Measurements from ENCODE around the gene TXLNB. TPM values are rescaled to one million over a fixed set of nuclear protein-coding genes. Genes with fewer than 3 reads are reported as not detected.

The TXLNB gene
- total and polyA plus RNA-seq, 4 donors, result 0.10 to 3.4 (median 1.1) TPM

DNA sequence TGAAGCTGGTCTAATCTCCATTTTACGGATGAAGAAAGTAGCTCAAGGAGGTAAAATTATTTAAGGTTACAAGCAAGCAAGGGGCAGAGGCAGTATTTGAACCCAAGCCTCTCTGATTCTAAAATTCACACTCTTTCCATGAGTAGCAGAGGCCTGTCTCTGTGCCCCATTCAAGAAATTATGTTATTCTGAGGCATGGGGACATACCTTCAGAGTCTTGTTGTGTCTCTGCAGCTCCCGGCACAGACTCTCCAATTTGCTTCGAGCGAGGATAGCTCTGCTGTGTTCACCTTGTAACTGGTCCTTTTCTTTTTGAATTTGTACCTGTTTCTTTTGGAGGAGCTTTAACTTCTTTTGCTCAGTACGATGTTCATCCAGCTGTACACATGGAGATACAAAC is 21.5 kb downstream of the TXLNB start:
- intact Hi-C loops (cut with DNase I), result no loop called here
- ATAC-seq (ENCODE audit: low FRiP score), result no peak

GRCh38 chr6:139265512-139266190 is 26.1 kb downstream of the TXLNB start:
- peaks cover 0 to 3% of the 10 kb centered on the region in 2 donors for H3K4me1 ChIP-seq (ENCODE audit: control insufficient read depth in 1 of 2, insufficient read depth in 2 of 2, low read length in 2 of 2)
- no peaks in the 10 kb centered on the region for H3K27me3 ChIP-seq (ENCODE audit: control insufficient read depth in 1 of 2, insufficient read depth in 2 of 2, low read length in 1 of 2)
- H3K4me3 ChIP-seq (ENCODE audit: low read length in 2 of 2), result no peak overlapping the region
- DNase-seq, result no peak
- 98 to 99% methylated on average over 2 of the region's 2 CpGs for WGBS, 2 donors
- H3K9me3 ChIP-seq (ENCODE audit: control insufficient read depth, low read length), result no peaks in the 10 kb centered on the region
- no peaks in the 10 kb centered on the region for H3K36me3 ChIP-seq (ENCODE audit: control insufficient read depth in 1 of 2, insufficient read depth in 2 of 2, low read length in 1 of 2)
- intact Hi-C loops (cut with DNase I), result no loop called here
- H3K27ac ChIP-seq (ENCODE audit: low read depth in 1 of 2, low read length in 2 of 2), result no peak overlapping the region
- ATAC-seq (ENCODE audit: low FRiP score), result no peak

More for the DNA sequence above, 21.5 kb downstream of the TXLNB start:
- WGBS, 2 donors, result 96 to 97% methylated on average over 5 of the region's 5 CpGs
- Histone ChIP-seq H3K4me1 (ENCODE audit: control insufficient read depth in 1 of 2, insufficient read depth in 2 of 2, low read length in 2 of 2) (peaks cover 0 to 3% of the 10 kb centered on the region in 2 donors), H3K27ac (ENCODE audit: low read depth in 1 of 2, low read length in 2 of 2) (no peak overlapping the region), H3K27me3 (ENCODE audit: control insufficient read depth in 1 of 2, insufficient read depth in 2 of 2, low read length in 1 of 2) (no peaks in the 10 kb centered on the region), H3K4me3 (ENCODE audit: low read length in 2 of 2) (no peak overlapping the region), H3K36me3 (ENCODE audit: control insufficient read depth in 1 of 2, insufficient read depth in 2 of 2, low read length in 1 of 2) (no peaks in the 10 kb centered on the region), H3K9me3 (ENCODE audit: control insufficient read depth, low read length) (no peaks in the 10 kb centered on the region)
- DNase-seq, result no peak

DNA sequence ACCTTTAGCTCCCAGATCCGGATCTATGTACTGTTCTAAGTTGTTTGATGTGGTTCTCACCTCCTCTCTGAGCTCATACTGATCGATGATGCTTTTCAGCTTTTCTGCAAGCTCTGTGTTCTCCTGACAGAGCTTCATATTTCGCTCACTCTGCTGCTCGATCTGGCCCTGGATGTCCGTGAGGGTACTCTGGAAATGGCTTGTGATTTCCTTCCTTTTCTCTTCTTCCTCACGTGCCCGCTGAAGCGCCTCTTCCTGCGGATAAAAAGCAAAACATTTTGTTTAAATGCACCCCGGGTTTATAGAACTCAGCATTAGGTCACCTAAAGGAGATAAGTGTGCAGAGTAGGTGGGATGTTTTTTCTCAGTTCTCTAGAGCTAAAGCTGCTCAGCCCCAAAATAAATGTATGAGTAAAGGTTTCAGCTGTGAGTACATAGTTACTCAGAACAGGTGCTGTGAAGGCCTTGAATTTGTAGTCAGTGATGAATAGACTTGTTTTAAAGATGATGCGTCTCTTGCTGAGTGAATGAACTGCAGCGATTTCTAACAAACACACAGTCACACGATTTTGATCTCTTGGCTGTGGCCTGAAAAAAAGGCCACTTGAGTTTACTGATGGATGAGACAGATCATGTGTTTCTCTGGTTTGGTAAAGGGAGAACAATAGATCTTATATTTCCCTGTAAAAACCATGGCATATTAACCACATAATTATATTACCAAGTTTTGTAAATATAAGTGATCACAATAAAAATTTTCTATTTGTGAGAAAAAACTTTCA is 29.1 kb downstream of the TXLNB start:
- no peaks in the 10 kb centered on the region for H3K36me3 ChIP-seq (ENCODE audit: control insufficient read depth in 1 of 2, insufficient read depth in 2 of 2, low read length in 1 of 2)
- H3K27me3 ChIP-seq (ENCODE audit: control insufficient read depth in 1 of 2, insufficient read depth in 2 of 2, low read length in 1 of 2), result no peaks in the 10 kb centered on the region
- whole genome bisulfite sequencing, 2 donors, result 79 to 81% methylated on average over 13 of the region's 13 CpGs
- H3K4me3 ChIP-seq (ENCODE audit: low read length in 2 of 2), result no peak overlapping the region
- no peak for ATAC-seq (ENCODE audit: low FRiP score)
- DNase-seq, result no peak
- peaks cover 0 to 3% of the 10 kb centered on the region in 2 donors for H3K4me1 ChIP-seq (ENCODE audit: control insufficient read depth in 1 of 2, insufficient read depth in 2 of 2, low read length in 2 of 2)
- no peak overlapping the region for H3K27ac ChIP-seq (ENCODE audit: low read depth in 1 of 2, low read length in 2 of 2)
- H3K9me3 ChIP-seq (ENCODE audit: control insufficient read depth, low read length), result no peaks in the 10 kb centered on the region
- intact Hi-C loops (cut with DNase I), result no loop called here

DNA sequence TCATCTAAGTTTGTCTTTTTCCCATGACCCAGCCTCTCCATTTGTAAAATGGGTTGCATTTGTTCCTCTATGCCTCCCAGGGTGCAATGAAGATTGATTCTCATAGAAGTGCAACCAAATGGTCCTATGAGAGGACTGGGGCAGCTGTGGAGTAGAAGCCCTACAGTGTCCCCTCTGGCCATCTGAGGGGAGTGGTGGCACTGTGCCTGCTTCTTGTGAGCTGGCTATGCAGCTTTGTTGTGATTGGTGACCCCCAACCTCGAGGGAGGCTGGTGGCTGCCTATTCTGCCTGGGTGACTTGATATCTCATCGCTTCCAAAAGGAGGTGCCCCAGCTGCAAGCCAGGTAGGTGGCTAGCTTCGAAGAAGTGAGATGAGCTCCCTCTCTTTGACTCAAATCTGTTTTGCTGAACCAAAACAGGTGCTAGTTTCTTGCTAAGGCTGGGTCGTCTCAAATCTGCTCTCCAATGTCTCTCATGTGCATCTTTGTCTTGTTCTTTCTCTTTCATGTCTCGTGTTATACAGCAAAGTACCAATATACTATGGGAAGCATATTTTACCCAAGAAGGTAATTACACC is 33.9 kb downstream of the TXLNB start:
- Histone ChIP-seq H3K9me3 (ENCODE audit: control insufficient read depth, low read length) (no peaks in the 10 kb centered on the region), H3K27ac (ENCODE audit: low read depth in 1 of 2, low read length in 2 of 2) (no peak overlapping the region), H3K36me3 (ENCODE audit: control insufficient read depth in 1 of 2, insufficient read depth in 2 of 2, low read length in 1 of 2) (no peaks in the 10 kb centered on the region), H3K4me3 (ENCODE audit: low read length in 2 of 2) (no peak overlapping the region), H3K4me1 (ENCODE audit: control insufficient read depth in 1 of 2, insufficient read depth in 2 of 2, low read length in 2 of 2) (no peaks in the 10 kb centered on the region), H3K27me3 (ENCODE audit: control insufficient read depth in 1 of 2, insufficient read depth in 2 of 2, low read length in 1 of 2) (no peaks in the 10 kb centered on the region)
- ATAC-seq (ENCODE audit: low FRiP score), result no peak
- 81 to 86% methylated on average over 5 of the region's 5 CpGs for WGBS, 2 donors
- intact Hi-C loops (cut with DNase I), result no loop called here
- no peak for DNase-seq

DNA sequence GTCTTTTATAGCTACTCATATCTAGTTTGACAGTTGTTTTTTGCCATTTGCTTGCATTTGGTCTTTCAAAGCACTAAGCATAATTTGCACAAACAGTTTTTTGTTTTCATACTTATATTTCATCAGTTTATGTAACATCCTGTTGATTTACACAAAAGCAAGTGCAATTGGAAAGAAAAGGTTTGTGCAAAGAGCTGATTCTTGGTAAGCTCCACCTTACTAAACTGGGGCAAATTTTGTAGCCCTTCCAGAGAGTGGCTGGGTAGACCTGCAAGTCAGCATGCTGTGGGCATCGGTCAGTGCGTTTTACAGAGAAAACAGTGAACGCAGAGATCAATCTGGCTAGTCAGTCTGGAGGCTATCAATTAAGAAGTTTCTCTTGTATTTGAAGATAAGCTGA is 34.5 kb downstream of the TXLNB start:
- WGBS, 2 donors, result 79 to 85% methylated on average over 3 of the region's 3 CpGs
- Histone ChIP-seq H3K27ac (ENCODE audit: low read depth in 1 of 2, low read length in 2 of 2) (no peak overlapping the region), H3K4me3 (ENCODE audit: low read length in 2 of 2) (no peak overlapping the region), H3K9me3 (ENCODE audit: control insufficient read depth, low read length) (no peaks in the 10 kb centered on the region), H3K27me3 (ENCODE audit: control insufficient read depth in 1 of 2, insufficient read depth in 2 of 2, low read length in 1 of 2) (no peaks in the 10 kb centered on the region), H3K36me3 (ENCODE audit: control insufficient read depth in 1 of 2, insufficient read depth in 2 of 2, low read length in 1 of 2) (no peaks in the 10 kb centered on the region), H3K4me1 (ENCODE audit: control insufficient read depth in 1 of 2, insufficient read depth in 2 of 2, low read length in 2 of 2) (no peaks in the 10 kb centered on the region)
- ATAC-seq (ENCODE audit: low FRiP score) (no peak), DNase-seq (no peak)
- intact Hi-C loops (cut with DNase I), result no loop called here

- H3K27me3 ChIP-seq (ENCODE audit: control insufficient read depth in 1 of 2, insufficient read depth in 2 of 2, low read length in 1 of 2), result no peaks in the 10 kb centered on the region
- H3K36me3 ChIP-seq (ENCODE audit: control insufficient read depth in 1 of 2, insufficient read depth in 2 of 2, low read length in 1 of 2), result no peaks in the 10 kb centered on the region
- H3K4me3 ChIP-seq (ENCODE audit: low read length in 2 of 2), result no peak overlapping the region
- WGBS, 2 donors, result 3 to 6% methylated on average over 3 of the region's 3 CpGs
- no peaks in the 10 kb centered on the region for H3K9me3 ChIP-seq (ENCODE audit: control insufficient read depth, low read length)
- ATAC-seq (ENCODE audit: low FRiP score), result peak; percentile 36
- intact Hi-C loops (cut with DNase I), result no loop called here
- no peak overlapping the region for H3K27ac ChIP-seq (ENCODE audit: low read depth in 1 of 2, low read length in 2 of 2)
- H3K4me1 ChIP-seq (ENCODE audit: control insufficient read depth in 1 of 2, insufficient read depth in 2 of 2, low read length in 2 of 2), result peaks cover 0 to 1% of the 10 kb centered on the region in 2 donors
- peak in 1 of 2 donors; percentile 63 for DNase-seq
Measured at GRCh38 chr6:139256087-139256486, 35.7 kb downstream of the TXLNB start.

GRCh38 chr6:139254196-139254595 is 37.6 kb downstream of the TXLNB start:
- peak overlapping the region in 1 of 2 donors; percentile 17 for H3K27ac ChIP-seq (ENCODE audit: low read depth in 1 of 2, low read length in 2 of 2)
- H3K36me3 ChIP-seq (ENCODE audit: control insufficient read depth in 1 of 2, insufficient read depth in 2 of 2, low read length in 1 of 2), result no peaks in the 10 kb centered on the region
- peaks cover 2 to 4% of the 10 kb centered on the region in 2 donors for H3K4me1 ChIP-seq (ENCODE audit: control insufficient read depth in 1 of 2, insufficient read depth in 2 of 2, low read length in 2 of 2)
- 57 to 64% methylated on average over 2 of the region's 2 CpGs for WGBS, 2 donors
- H3K4me3 ChIP-seq (ENCODE audit: low read length in 2 of 2), result no peak overlapping the region
- no peaks in the 10 kb centered on the region for H3K9me3 ChIP-seq (ENCODE audit: control insufficient read depth, low read length)
- intact Hi-C loops (cut with DNase I), result no loop called here
- ATAC-seq (ENCODE audit: low FRiP score) (no peak), DNase-seq (no peak)
- H3K27me3 ChIP-seq (ENCODE audit: control insufficient read depth in 1 of 2, insufficient read depth in 2 of 2, low read length in 1 of 2), result no peaks in the 10 kb centered on the region

- 76 to 86% methylated on average over 2 of the region's 2 CpGs for WGBS, 2 donors
- peaks cover 2 to 4% of the 10 kb centered on the region in 2 donors for H3K4me1 ChIP-seq (ENCODE audit: control insufficient read depth in 1 of 2, insufficient read depth in 2 of 2, low read length in 2 of 2)
- no peak for ATAC-seq (ENCODE audit: low FRiP score)
Measured at GRCh38 chr6:139253656-139254055, 38.1 kb downstream of the TXLNB start.

More at GRCh38 chr6:139253656-139254055, 38.1 kb downstream of the TXLNB start:
- Histone ChIP-seq H3K4me3 (ENCODE audit: low read length in 2 of 2) (no peak overlapping the region), H3K27ac (ENCODE audit: low read depth in 1 of 2, low read length in 2 of 2) (no peak overlapping the region), H3K9me3 (ENCODE audit: control insufficient read depth, low read length) (no peaks in the 10 kb centered on the region), H3K27me3 (ENCODE audit: control insufficient read depth in 1 of 2, insufficient read depth in 2 of 2, low read length in 1 of 2) (no peaks in the 10 kb centered on the region), H3K36me3 (ENCODE audit: control insufficient read depth in 1 of 2, insufficient read depth in 2 of 2, low read length in 1 of 2) (peaks cover 0 to under 1% of the 10 kb centered on the region in 2 donors)
- intact Hi-C loops (cut with DNase I), result no loop called here
- no peak for DNase-seq

All from aorta (tissue), 5 donors.